NOMO-1 treated with DMSO at 0.1 percent for 48 hours (cell line): ENCODE measurements around the gene ZNF69.
"Not testable (repeated sequence)": the region's sequence is repeated elsewhere in the genome, so short reads cannot be mapped to it uniquely, and the experiment has no call there.

Experiments
- DNase-seq: peaks from one replicate; lab custom pipeline; 2025; ENCODE audit not compliant: unreplicated experiment; lab: John Stamatoyannopoulos, UW

Gene ZNF69

DNA sequence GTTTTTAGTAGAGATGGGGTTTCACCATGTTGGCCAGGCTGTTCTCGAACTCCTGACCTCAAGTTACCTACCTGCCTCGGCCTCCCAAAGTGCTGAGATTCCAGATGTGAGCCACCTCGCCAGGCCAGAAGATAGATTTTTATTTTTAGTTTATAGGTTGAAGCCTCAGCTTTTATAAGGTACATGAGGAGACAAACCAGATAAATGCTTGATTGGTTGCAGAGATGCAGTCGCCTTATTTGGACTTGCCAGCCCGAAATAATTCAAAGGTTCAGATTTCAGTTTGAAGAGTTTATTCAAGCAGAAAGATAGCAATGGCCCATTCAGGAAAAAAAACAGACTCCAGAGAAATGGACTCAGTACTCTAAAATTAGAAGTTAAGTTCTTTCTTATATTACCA, 3.1 kb downstream of the ZNF69 start:
- no peak for DNase-seq

DNA sequence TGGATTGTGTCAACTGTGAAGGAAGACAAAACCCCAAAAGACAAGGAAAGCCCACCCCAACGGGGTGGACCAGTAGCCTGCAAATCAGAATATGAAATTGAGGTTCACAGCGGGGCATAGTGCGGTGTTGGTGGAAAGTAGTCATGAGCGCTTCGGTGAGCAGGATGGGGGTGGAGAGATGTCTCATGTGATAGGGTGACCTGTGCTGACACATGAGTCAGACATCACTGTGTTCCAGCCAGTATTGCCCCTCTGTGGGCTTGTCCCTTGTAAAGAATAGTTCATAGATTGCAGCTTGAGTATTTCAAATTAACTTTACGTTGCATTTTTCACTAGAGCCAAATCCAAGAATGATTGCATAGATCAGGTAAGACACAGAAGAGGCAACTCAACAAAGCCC, 7.3 kb downstream of the ZNF69 start:
- no peak for DNase-seq

DNA sequence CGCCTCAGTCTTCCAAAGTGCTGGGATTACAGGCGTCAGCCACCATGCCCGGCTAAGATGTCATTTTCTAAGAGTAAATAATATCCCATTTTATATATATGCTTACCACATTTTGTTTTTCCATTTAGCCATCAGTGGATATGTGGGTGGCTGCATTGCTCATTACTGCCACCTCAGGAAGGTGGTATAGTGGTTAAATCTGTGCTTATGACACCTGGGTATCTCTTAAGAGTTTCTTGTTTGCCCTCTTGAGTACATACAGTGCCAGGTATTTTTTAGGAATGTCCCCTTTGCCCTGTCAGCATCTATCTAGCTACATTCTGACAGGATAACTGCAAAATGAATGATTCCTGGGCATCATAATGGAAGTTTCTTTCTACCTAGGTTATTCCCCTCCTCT, 14.6 kb downstream of the ZNF69 start:
- no peak for DNase-seq

DNA sequence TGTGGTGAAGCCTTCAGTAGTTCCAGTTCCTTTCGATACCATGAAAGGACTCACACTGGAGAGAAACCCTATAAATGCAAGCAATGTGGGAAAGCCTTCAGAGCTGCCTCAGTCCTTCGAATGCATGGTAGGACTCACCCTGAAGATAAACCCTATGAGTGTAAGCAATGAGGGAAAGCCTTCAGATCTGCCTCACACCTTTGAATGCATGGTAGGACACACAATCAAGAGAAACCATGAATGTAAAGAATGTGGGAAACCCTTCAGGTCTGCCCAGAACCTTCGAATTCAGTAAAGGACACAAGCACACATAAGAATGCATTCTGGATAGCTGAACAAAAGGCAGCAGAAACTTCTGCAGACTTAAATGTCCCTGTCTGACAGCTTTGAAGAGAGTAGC, 18.3 kb downstream of the ZNF69 start:
- DNase-seq: no peak

DNA sequence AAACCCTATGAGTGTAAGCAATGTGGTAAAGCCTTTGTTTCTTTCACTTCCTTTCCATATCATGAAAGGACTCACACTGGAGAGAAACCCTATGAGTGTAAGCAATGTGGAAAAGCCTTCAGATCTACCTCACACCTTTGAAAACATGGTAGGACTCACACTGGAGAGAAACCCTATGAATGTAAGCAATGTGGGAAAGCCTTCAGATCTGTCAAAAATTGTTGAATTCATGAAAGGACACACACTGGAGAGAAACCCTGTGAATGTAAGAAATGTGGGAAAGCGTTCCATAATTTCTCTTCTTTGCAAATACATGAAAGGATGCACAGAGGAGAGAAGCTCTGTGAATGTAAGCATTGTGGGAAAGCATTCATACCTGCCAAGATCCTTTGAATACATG, 24.4 kb downstream of the ZNF69 start:
- not testable (repeated sequence) for DNase-seq

DNA sequence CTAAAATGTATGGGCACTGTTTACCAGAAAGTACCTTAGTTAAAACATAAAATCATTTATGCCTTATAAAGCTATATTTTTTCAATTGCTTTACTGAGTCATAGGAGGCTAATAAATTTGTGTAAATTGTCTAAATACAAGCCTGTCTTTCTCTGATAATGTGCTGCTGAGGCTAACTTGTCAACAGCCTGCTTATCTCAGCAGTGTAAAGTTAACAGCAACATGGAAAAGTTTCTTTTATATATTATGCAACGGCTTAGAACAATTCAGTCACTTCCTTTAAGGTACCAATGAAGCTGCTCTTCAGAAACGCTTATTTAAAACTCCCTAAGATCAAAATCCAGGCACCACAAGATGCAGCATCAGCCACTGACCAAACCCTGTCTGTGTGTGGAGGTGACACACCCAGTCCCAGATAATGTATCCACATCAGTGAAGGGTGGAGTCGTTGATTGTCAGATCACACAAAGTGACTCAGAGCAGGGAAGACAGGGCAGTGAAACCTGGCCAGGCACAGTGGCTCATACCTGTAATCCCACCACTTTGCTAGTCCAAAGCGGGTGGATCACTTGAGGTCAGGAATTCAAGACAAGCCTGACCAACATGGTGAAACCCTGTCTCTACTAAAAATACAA, 27.0 kb downstream of the ZNF69 start:
- DNase-seq: not testable (repeated sequence)

DNA sequence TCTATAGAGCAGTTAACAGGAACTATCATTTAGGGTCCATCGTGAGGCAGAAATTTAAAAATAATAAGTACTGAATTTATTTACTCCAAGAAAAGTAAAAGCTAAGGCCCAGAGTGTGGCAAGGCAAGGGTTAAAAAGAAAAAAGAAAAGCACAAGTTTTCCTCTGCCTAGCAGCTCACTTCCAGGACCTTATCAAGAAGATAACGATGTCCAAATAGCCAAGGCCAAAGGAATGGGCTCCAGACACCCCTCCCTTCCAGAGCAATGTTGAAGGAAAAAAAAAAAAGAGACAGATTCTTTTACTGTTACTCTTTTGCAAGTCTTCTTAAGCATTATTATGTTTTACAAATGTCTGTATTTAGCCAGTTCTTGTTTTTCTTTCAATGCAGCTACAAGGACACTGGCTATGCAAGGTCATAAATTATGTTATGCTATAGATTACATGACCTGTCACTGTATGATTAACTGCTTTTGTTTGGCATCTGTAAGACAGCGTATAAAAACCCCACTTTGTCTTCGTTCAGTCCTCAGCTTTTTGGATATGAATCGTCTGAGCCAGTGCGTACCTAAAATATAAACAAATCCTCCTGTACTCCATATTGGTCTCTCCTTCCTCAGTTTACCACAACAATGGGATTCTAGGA, 34.4 kb downstream of the ZNF69 start:
- DNase-seq: no peak

DNA sequence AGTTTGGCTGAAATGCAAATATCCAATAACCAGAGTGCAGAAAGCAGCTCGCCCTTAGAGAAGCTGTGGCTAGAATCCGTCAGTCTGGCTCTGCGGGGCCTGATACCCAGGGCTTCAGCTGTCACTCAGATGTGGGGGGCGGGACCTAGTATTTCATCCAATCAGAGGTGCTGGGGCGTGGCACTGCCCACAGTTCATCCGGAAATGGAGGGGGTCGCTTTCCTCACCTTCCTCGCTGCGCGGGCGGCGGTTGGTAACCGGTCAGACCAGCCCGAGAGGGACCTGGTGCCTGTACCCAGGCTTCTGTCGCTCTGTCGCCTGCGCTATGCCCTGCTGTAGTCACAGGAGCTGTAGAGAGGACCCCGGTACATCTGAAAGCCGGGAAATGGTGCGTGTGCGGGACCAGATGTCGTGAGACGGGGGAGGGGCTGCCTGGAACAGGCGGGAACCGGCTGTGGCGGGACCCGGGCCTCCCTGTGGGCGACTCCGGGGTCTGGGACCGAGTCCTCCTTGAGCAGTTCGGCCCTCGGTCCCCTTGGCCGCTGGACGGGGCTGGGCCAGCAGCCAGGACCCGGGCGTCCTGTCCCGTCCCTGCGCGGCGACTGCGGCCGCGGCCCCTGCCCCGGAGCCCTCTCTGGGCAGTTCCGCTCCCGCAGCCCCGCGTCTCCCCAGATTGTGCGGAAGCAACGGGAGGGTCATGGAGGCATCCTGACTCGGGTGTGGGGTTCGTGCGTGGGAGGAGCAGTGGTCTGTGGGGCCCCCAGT, 37.5 kb downstream of the ZNF69 start, which contains the start of gene ZNF700:
TSS of gene ZNF700 (plus strand) at position 222 of the 765 bp plus-strand sequence. CDS start at position 326, 104 bp downstream.
- DNase-seq: peak; percentile 94

DNA sequence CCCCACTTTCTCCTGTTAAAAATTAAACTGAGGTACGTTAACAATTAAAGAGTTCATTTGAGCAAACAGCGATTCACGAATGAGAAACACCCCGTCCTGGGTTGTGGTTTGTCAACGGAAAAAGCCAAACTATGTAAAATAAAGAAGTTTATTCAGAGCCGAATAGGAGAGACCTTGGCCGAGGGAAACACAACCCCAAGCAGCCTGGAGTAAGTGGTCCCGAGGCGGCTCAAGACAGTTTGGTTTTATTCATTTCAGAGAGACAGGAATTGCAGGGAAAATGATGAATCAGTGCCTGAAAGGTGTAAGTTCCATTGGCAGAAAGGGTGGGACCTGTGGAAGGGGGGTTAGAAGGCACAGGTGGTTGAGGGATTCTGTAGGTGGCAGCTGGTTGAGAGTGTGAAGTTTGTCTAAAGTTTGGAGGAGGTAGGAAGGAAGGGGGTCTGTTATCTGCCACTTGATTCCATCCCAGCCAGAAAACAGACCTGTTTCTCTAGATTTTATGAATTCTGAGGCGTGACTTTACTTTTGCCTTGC, 38.1 kb downstream of the ZNF69 start:
- DNase-seq: not testable (repeated sequence)

DNA sequence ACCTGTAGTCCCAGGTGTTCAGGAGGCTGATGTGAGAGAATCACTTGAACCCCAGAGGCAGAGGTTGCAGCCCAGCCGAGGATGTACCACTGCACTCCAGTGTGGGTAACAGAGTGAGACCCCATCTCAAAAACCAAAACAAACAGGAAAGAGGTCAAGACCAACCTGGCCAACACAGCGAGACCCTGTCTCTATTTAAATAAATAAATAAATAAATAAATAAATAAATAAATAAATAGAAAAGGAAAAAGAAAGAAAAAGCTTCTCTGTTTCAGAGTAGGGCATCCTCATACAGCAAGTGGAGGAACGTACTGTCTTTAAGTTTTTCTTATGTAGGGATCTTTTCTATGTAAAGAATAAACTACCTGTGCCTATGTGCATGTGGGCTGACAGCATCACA, 39.6 kb downstream of the ZNF69 start:
- no peak for DNase-seq

DNA sequence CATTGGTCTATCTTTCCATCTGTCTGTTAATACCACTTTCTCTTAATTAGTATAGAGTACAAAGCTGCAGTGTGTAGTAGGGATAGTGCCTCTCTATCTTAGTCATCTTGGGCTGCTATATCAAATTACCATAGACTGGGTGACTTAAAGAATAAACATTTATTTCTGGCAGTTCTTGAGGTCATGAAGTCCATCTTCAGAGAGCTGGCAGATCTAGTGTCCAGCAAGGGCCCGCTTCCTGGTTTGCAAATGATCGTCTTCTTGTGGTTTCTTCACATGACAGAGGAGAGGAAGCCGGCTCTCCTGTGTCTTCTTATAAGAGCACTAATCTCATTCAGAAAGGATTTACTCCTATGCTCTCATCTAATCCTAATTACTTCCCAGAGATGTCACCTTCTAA, 43.5 kb downstream of the ZNF69 start:
- no peak for DNase-seq

DNA sequence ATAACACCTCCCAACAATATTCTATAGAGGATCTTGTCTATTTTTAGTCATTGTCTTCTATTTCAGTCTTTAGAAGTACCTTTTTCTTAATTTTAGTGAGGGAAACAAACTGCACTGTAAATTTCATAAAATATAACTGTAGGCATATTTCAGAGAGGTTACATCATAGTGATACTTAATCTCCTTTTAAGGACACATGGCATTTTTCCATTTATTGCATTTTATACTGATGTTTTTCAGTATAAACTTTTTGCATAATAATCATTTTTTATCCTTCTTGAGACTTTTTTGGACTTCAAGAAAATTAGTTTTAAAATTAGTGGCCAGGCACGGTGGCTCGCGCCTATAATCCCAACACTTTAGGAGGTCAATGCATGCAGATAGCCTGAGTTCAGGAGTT, 43.9 kb downstream of the ZNF69 start:
- DNase-seq: no peak

DNA sequence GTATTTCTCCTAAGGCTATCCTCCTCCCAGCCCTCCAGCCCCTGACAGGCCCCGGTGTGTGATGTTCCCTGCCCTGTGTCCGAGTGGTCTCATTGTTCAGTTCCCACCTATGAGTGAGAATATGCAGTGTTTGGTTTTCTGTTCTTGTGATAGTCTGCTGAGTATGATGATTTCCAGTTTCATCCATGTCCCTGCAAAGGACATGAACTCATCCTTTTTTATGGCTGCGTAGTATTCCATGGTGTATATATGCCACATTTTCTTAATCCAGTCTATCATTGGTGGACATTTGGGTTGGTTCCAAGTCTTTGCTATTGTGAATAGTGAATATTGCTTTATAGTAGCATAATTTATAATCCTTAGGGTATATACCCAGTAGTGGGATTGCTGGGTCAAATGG, 48.2 kb downstream of the ZNF69 start:
- DNase-seq: not testable (repeated sequence)

DNA sequence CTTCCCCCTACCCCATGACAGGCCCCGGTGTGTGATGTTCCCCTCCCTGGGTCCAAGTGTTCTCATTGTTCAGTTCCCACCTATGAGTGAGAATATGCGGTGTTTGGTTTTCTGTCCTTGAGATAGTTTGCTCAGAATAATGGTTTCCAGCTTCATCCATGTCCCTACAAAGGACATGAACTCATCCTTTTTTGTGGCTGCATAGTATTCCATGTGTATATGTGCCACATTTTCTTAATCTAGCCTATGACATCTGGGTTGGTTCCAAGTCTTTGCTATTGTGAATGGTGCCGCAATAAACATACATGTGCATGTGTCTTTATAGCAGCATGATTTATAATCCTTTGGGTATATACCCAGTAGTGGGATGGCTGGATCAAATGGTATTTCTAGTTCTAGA, 50.8 kb downstream of the ZNF69 start:
- not testable (repeated sequence) for DNase-seq

DNA sequence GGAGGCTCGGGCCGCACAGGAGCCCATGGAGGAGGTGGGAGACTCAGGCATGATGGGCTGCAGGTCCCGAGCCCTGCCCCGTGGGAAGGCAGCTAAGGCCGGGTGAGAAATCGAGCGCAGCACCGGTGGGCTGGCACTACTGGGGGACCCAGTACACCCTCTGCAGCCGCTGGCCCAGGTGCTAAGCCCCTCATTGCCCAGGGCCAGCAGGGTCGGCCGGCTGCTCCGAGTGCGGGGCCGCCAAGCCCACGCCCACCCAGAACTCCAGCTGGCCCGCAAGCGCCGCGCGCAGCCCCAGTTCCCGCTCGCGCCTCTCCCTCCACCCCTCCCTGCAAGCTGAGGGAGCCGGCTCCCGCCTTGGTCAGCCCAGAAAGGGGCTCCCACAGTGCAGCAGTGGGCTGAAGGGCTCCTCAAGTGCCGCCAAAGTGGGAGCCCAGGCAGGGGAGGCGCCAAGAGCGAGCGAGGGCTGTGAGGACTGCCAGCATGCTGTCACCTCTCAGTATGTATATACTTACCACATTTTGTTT, 53.8 kb downstream of the ZNF69 start:
- DNase-seq: not testable (repeated sequence)

DNA sequence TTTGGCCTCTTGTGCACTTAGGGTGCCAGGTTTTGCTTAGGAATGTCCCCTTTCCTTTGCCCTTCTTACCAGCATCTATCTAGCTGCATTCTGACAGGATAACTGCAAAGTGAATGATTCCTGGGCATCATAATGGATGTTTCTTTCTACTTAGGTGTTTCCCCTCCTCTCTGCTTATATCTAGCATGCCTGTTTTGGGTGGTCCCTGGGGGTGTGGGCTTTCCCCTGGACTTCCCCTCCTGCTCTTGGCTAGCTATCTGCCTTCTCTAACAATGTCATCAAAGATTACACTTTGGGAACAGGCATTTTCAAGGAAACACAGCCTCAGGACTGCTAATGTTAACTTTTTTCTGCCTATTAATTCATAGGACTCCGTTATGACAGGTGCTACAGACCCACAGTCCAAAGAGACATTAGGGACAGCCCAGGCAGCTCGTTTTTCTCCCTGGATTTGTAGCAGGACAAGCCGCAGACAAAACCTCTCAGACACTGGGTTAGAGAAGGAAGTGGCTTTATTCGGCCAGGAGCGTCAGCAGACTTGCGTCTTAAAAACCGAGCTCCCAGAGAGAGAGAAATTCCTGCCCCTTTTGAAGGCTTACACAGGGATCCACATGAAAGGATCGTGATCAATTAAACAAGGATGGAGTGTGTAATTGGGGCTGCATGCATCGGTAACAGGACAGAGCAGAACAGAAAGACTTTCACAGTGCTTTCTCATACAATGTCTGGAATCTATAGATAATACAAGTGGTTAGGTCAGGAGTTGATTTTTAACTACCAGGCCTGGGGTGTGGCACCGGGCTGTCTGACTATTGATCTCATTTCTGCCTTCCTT, 54.6 kb downstream of the ZNF69 start:
- no peak for DNase-seq

DNA sequence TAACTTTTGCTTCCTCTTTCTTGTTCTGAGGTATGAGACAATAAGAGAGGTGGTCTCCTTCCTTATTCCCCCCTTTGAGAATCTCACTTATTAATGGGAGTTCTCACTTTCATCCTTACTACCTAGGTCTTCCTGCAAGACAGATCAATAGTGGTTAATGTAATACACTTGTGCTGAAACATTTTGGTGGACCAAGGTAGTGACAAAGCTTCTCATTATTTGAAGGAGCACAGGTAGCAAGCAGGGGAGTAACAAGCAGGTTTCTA, 55.2 kb downstream of the ZNF69 start:
- no peak for DNase-seq

DNA sequence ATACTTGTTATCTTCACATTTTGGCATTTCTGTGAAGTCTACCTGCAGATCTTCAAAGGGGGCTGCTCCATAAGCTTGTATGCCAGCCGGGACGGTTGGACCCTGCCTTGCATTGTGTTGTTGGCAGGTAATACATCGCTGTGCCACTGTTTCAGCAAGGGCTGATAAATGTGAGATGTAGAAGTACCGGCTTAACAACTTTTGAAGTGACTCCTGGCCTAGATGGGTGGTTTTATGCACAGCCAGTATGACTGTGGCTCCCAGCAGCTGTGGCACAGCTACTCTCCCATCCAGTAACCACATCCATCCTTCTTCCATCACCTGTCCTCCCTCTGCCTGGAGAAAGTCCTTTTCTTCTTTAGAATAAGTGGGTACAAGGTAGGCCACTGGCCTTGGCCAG, 57.1 kb downstream of the ZNF69 start:
- DNase-seq: no peak

DNA sequence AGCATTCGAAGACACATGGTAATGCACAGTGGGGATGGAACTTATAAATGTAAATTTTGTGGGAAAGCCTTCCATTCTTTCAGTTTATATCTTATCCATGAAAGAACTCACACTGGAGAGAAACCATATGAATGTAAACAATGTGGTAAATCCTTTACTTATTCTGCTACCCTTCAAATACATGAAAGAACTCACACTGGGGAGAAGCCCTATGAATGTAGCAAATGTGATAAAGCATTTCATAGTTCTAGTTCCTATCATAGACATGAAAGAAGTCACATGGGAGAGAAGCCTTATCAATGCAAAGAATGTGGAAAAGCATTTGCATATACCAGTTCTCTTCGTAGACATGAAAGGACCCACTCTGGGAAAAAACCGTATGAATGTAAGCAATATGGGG, 61.1 kb downstream of the ZNF69 start:
- DNase-seq: no peak

DNA sequence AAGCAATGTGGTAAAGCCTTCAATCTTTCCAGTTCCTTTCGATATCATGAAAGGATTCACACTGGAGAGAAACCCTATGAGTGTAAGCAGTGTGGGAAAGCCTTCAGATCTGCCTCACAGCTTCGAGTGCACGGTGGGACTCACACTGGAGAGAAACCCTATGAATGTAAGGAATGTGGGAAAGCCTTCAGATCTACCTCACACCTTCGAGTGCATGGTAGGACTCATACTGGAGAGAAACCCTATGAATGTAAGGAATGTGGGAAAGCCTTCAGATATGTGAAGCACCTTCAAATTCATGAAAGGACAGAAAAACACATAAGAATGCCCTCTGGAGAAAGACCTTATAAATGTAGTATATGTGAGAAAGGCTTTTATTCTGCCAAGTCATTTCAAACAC, 61.6 kb downstream of the ZNF69 start:
- DNase-seq: peak; percentile 10

DNA sequence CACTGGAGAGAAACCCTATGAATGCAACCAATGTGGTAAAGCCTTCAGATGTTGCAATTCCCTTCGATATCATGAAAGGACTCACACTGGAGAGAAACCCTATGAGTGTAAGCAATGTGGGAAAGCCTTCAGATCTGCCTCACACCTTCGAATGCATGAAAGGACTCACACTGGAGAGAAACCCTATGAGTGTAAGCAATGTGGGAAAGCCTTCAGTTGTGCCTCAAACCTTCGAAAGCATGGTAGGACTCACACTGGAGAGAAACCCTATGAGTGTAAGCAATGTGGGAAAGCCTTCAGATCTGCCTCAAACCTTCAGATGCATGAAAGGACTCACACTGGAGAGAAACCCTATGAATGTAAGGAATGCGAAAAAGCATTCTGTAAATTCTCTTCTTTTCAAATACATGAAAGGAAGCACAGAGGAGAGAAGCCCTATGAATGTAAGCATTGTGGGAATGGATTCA, 62.1 kb downstream of the ZNF69 start:
- DNase-seq: not testable (repeated sequence)
